GM12878 (cell line): Measurements from ENCODE around the gene DMAC1. TPM values are rescaled to one million over a fixed set of nuclear protein-coding genes. Genes with fewer than 3 reads are reported as not detected.

Source experiments
- ATAC-seq: fragments of 200-7000 bp; cut with Tn5 transposase; 3 replicates; pipeline ENCODE4 v1.9.1; 2020; ENCODE audit warnings: mild to moderate bottlenecking, moderate library complexity
- BruUV-seq: library from RNA; stranded (reverse); fragments of 400-500 nt; replicated peaks from 2 replicates; lab custom pipeline; 2021; lab: Mats Ljungman, UMichigan
- CTCF ChIA-PET: fragments of 300-600 bp; sonication (Branson Sonifier 250); formaldehyde crosslinking; extraction: SDS; loops from one replicate; lab custom pipeline; 2021; ENCODE audit warnings: inconsistent platforms; lab: Yijun Ruan, JAX
- POLR2A ChIA-PET: fragments of 350-600 bp; formaldehyde crosslinking; extraction: SDS; loops from one replicate; lab custom pipeline; 2021; ENCODE audit warnings: inconsistent platforms; lab: Charles Lee
- RAD21 ChIA-PET: fragments of 300-600 bp; sonication (Branson Sonifier 250); formaldehyde crosslinking; loops from one replicate; lab custom pipeline; 2023; ENCODE audit warnings: antibody characterized with exemption; ENCODE audit not compliant: unreplicated experiment; lab: Charles Lee
- SMC1A ChIA-PET: fragments of 300-600 bp; sonication (Branson Sonifier 250); formaldehyde crosslinking; loops from one replicate; lab custom pipeline; 2023; ENCODE audit not compliant: unreplicated experiment, uncharacterized antibody; lab: Charles Lee
- DNase-seq: peaks from one replicate; pipeline ENCODE4 v3.0.0-alpha.2; 2011; ENCODE audit warnings: low read depth, low spot score
- FAIRE-seq: peaks from 3 replicates; lab custom pipeline; 2011; peaks lifted over from hg19 to GRCh38; lab: Jason Lieb, UNC
- H2AFZ ChIP-seq: 2 replicates; pipeline ENCODE4 v1.6.0; 2011; ENCODE audit warnings: low read depth, low read length, control low read depth; ENCODE audit not compliant: control insufficient read depth
- H3K27ac ChIP-seq: 2 replicates; pipeline ENCODE4 v1.5.1; 2011; ENCODE audit warnings: control low read depth; ENCODE audit not compliant: control insufficient read depth, insufficient read depth
- H3K27me3 ChIP-seq, 2 experiments: replicated peaks in 1 of 2; 2 replicates each; pipeline versions ENCODE4 v1.6.0 to v1.6.1; 2011; ENCODE audit warnings: low read length in 1 of 2; ENCODE audit not compliant: control insufficient read depth in 2 of 2, insufficient read depth in 2 of 2
- H3K36me3 ChIP-seq, 2 experiments: 2 replicates each; pipeline ENCODE4 v1.5.1; 2011; ENCODE audit warnings: low read length in 1 of 2; ENCODE audit not compliant: control insufficient read depth in 2 of 2, insufficient read depth in 2 of 2
- H3K4me1 ChIP-seq: 2 replicates; pipeline ENCODE4 v1.6.1; 2011; ENCODE audit warnings: mild to moderate bottlenecking, low read length, moderate library complexity, mixed read lengths; ENCODE audit not compliant: control insufficient read depth, insufficient read depth
- H3K4me2 ChIP-seq: 2 replicates; pipeline ENCODE4 v1.6.0; 2011; ENCODE audit warnings: control low read depth; ENCODE audit not compliant: control insufficient read depth, insufficient read depth
- H3K4me3 ChIP-seq: fragments of 200-600 bp; sonication (generic); 2 replicates; pipeline ENCODE4 v1.5.1; 2016
- H3K79me2 ChIP-seq: 2 replicates; pipeline ENCODE4 v1.6.0; 2011; ENCODE audit warnings: low read length; ENCODE audit not compliant: control insufficient read depth, insufficient read depth
- H3K9ac ChIP-seq: 2 replicates; pipeline ENCODE4 v1.8.0; 2011; ENCODE audit warnings: low read length, control low read depth, mixed read lengths; ENCODE audit not compliant: control insufficient read depth, insufficient read depth
- H3K9me3 ChIP-seq: replicated peaks from 3 replicates; pipeline ENCODE4 v1.5.1; 2011; ENCODE audit warnings: mild to moderate bottlenecking, low read length; ENCODE audit not compliant: control insufficient read depth, insufficient read depth
- H4K20me1 ChIP-seq: 2 replicates; pipeline ENCODE4 v1.6.0; 2011; ENCODE audit not compliant: control insufficient read depth, insufficient read depth
- BHLHE40 ChIP-seq, 2 experiments: fragments of 450-650 bp in 1 of 2; IDR thresholded peaks; 2 replicates each; pipeline ENCODE4 v1.6.1; 2011 to 2017; ENCODE audit warnings: low read depth in 2 of 2, borderline replicate concordance in 1 of 2, improper control_type of control experiment in 1 of 2, low read length in 1 of 2, mild to moderate bottlenecking in 1 of 2
- BMI1 ChIP-seq: fragments of 450-650 bp; IDR thresholded peaks from 2 replicates; pipeline ENCODE4 v1.6.1; 2016; ENCODE audit warnings: mild to moderate bottlenecking, moderate library complexity, borderline replicate concordance
- CHD1 ChIP-seq: IDR thresholded peaks from 2 replicates; pipeline ENCODE4 v1.6.1; 2012; ENCODE audit warnings: low read depth, low read length, improper control_type of control experiment
- GATAD2B ChIP-seq: fragments of 450-650 bp; conservative IDR thresholded peaks from 2 replicates; pipeline ENCODE4 v1.6.1; 2017; ENCODE audit warnings: low read depth, mild to moderate bottlenecking, moderate library complexity
- IKZF2 ChIP-seq, 2 experiments: fragments of 450-650 bp; IDR thresholded peaks; 2 replicates each; pipeline ENCODE4 v1.6.1; 2017; ENCODE audit warnings: mild to moderate bottlenecking in 2 of 2, moderate library complexity in 2 of 2
- MLLT1 ChIP-seq: fragments of 450-650 bp; IDR thresholded peaks from 2 replicates; pipeline ENCODE4 v1.6.1; 2016; ENCODE audit warnings: mild to moderate bottlenecking
- MXI1 ChIP-seq: fragments of 150-350 bp; IDR thresholded peaks from 2 replicates; pipeline ENCODE4 v1.6.1; 2011; ENCODE audit warnings: low read depth, mild to moderate bottlenecking, inconsistent platforms, low read length, improper control_type of control experiment
- NFYB ChIP-seq: IDR thresholded peaks from 2 replicates; pipeline ENCODE4 v1.6.1; 2011; ENCODE audit warnings: low read depth, mild to moderate bottlenecking, low read length, improper control_type of control experiment, moderate library complexity; ENCODE audit not compliant: insufficient read depth
- SMARCA5 ChIP-seq: fragments of 450-650 bp; IDR thresholded peaks from 2 replicates; pipeline ENCODE4 v1.6.1; 2017; ENCODE audit warnings: mild to moderate bottlenecking
- SREBF2 ChIP-seq: IDR thresholded peaks from 2 replicates; pipeline ENCODE4 v1.6.1; 2012; ENCODE audit warnings: mild to moderate bottlenecking, low read length
- TAF1 ChIP-seq: IDR thresholded peaks from 2 replicates; pipeline ENCODE4 v1.6.1; 2011; ENCODE audit warnings: mild to moderate bottlenecking, low read depth, low read length, borderline replicate concordance
- TARDBP ChIP-seq: IDR thresholded peaks from 2 replicates; pipeline ENCODE4 v1.6.1; 2016; ENCODE audit warnings: borderline replicate concordance
- TCF3 ChIP-seq: IDR thresholded peaks from 2 replicates; pipeline ENCODE4 v1.6.1; 2012; ENCODE audit warnings: low read depth, mild to moderate bottlenecking, low read length, borderline replicate concordance; ENCODE audit not compliant: insufficient read depth
- USF2 ChIP-seq: IDR thresholded peaks from 2 replicates; pipeline ENCODE4 v1.6.1; 2011; ENCODE audit warnings: low read depth, low read length, improper control_type of control experiment, borderline replicate concordance
- ZNF687 ChIP-seq: fragments of 450-650 bp; IDR thresholded peaks from 2 replicates; pipeline ENCODE4 v1.6.1; 2017; ENCODE audit warnings: mild to moderate bottlenecking, moderate library complexity
- ZZZ3 ChIP-seq: IDR thresholded peaks from 2 replicates; pipeline ENCODE4 v1.6.1; 2011; ENCODE audit warnings: low read depth; ENCODE audit not compliant: control insufficient read depth, insufficient read length
- WGBS: methylation state at CpG from one replicate; pipeline ENCODE4 v1.1.6; 2016; ENCODE audit warnings: low lambda C conversion rate; ENCODE audit not compliant: insufficient replicate concordance, insufficient coverage; ENCODE audit errors: missing lambda C conversion rate; 5-methylcytosine and 5-hydroxymethylcytosine counted together
- in situ Hi-C: fragments of 300-500 bp; cut with MboI; formaldehyde crosslinking; loops from 9 replicates; pipeline ENCODE4 v1.14.3; 2018; ENCODE audit warnings: mixed read lengths
- intact Hi-C: fragments of 100-400 bp; cut with micrococcal nuclease; formaldehyde crosslinking; loops from one replicate; pipeline ENCODE4 v1.14.2; 2022; ENCODE audit not compliant: unreplicated experiment
- polyA plus RNA-seq, 11 experiments: library from polyadenylated mRNA; depleted of rRNA in 4 of 11; unstranded in 6 of 11; stranded (reverse) in 5 of 11; fragments of >200 nt; fragmentation: Nextera tagmentation in 4 of 11; fragmentation: Illumina TruSeq in 1 of 11; extraction: Ambion mirVana in 4 of 11; extraction: Trizol in 1 of 11; gene quantifications; 1 replicate in 1 of 11; 2 replicates in 10 of 11; pipeline versions ENCODE4 v1.2.1 to v1.2.3, GENCODE V29; 2011 to 2016; ENCODE audit warnings: inconsistent platforms in 2 of 11, missing spikeins in 2 of 11, low read depth in 1 of 11
- total RNA-seq, 4 experiments: library from RNA; depleted of rRNA in 3 of 4; stranded (reverse); fragments of >200 nt in 3 of 4; fragmentation: Illumina TruSeq in 1 of 4; extraction: Trizol in 1 of 4; gene quantifications; 2 replicates each; pipeline versions ENCODE4 v1.2.1 to v1.2.3, GENCODE V29; 2013 to 2021

Gene DMAC1
- total and polyA plus RNA-seq, 10 of the 15 experiments (the other 5 are each of a cell fraction or from before 2014, with no cell fraction given) = 16.0 to 123 (median 44.5) TPM

- BruUV-seq = no TSS peak
- intact Hi-C loops = no loop called here
- no peaks in the 10 kb centered on the region for H3K79me2 ChIP-seq
- no peaks in the 10 kb centered on the region for H3K36me3 ChIP-seq
- 0% methylated on average over 1 of the region's 1 CpG for WGBS
- H3K27ac ChIP-seq = no peak overlapping the region
- ChIA-PET POLR2A (no interaction called here), CTCF (no interaction called here), SMC1A (interaction anchor here (0.7 kb wide), 2 partner anchors 9 to 62 kb away, joined by 3 read pairs; no protein-coding TSS in a partner anchor), RAD21 (no interaction called here)
- no peak for ATAC-seq
- no peak for FAIRE-seq
- H4K20me1 ChIP-seq = no peaks in the 10 kb centered on the region
- no peak for DNase-seq
- H3K4me1 ChIP-seq = no peaks in the 10 kb centered on the region
- H3K9ac ChIP-seq = no peak overlapping the region
- no peak overlapping the region for H3K4me2 ChIP-seq
- H2AFZ ChIP-seq = no peak overlapping the region
- H3K4me3 ChIP-seq = no peak overlapping the region
- no peaks in the 10 kb centered on the region for H3K27me3 ChIP-seq
- H3K9me3 ChIP-seq = no peaks in the 10 kb centered on the region
- in situ Hi-C loops = no loop called here
- no peak for TF ChIP-seq BMI1
- TF ChIP-seq TARDBP = no peak
- no peak for TF ChIP-seq ZZZ3
- TF ChIP-seq BHLHE40 (IDR thresholded peaks at IDR 0.05; ENCODE audit: borderline replicate concordance in 1 of 2, low read depth in 2 of 2, low read length in 1 of 2) = no peak
- TF ChIP-seq TCF3 = no peak
- TF ChIP-seq SREBF2 = no peak
- TF ChIP-seq NFYB = no peak
- no peak for TF ChIP-seq TAF1
- no peak for TF ChIP-seq MLLT1
- no peak for TF ChIP-seq ZNF687
- no peak for TF ChIP-seq SMARCA5
- no peak for TF ChIP-seq IKZF2 (IDR thresholded peaks at IDR 0.05)
- no peak for TF ChIP-seq CHD1
- TF ChIP-seq MXI1 = no peak
- no peak for TF ChIP-seq USF2
- TF ChIP-seq GATAD2B = no peak
Measured at GRCh38 chr9:7819984-7820383, 20.4 kb upstream of the DMAC1 start.
